Ovary (tissue), 9 donors: ENCODE results near the gene CFAP141. TPM values are rescaled to one million over a fixed set of nuclear protein-coding genes. Genes with fewer than 3 reads are reported as not detected.

Experiments used
- DNase-seq, 5 donors: peaks; one replicate each; pipeline ENCODE4 v3.0.0-alpha.2; 2019 to 2020
- H3K27ac ChIP-seq, 2 donors: fragments of 200-600 bp; one replicate each; pipeline versions ENCODE4 v1.5.1 to v1.8.0; 2019 to 2022
- H3K27me3 ChIP-seq: fragments of 200-600 bp; one replicate; pipeline ENCODE4 v1.8.0; 2022
- H3K36me3 ChIP-seq: fragments of 200-600 bp; sonication (generic); one replicate; pipeline ENCODE4 v1.5.1; 2019
- H3K4me1 ChIP-seq: one replicate; pipeline ENCODE4 v1.8.1; 2013; ENCODE audit warnings: mild to moderate bottlenecking, moderate library complexity; ENCODE audit not compliant: insufficient read depth
- H3K4me3 ChIP-seq: fragments of 200-600 bp; sonication (generic); one replicate; pipeline ENCODE4 v1.5.1; 2017
- H3K9me3 ChIP-seq, 2 donors: fragments of 200-600 bp in 1 of 2; sonication (generic) in 1 of 2; one replicate each; pipeline versions ENCODE4 v1.5.1 to v1.8.1; 2013 to 2019; ENCODE audit warnings: mild to moderate bottlenecking in 1 of 2, moderate library complexity in 1 of 2
- CTCF ChIP-seq, 3 donors: fragments of 450-650 bp in 2 of 3; fragments of 200-600 bp in 1 of 3; IDR thresholded peaks; one replicate each; pipeline versions ENCODE4 v1.5.1 to v1.8.0; 2016 to 2022; ENCODE audit warnings: antibody characterized with exemption in 3 of 3, mild to moderate bottlenecking in 1 of 3
- EP300 ChIP-seq: sonication (generic); formaldehyde crosslinking; IDR thresholded peaks from one replicate; pipeline ENCODE4 v1.6.1; 2017; ENCODE audit warnings: antibody characterized with exemption
- POLR2A ChIP-seq: fragments of 450-650 bp; IDR thresholded peaks from one replicate; pipeline ENCODE4 v1.6.1; 2017; ENCODE audit warnings: antibody characterized with exemption, mild to moderate bottlenecking, moderate library complexity
- WGBS, 3 donors: extraction: QIAGEN DNeasy Blood & Tissue Kit in 1 of 3; methylation state at CpG; one replicate each; pipeline versions ENCODE4 v1.1.5 to v1.1.7; 2013 to 2017; 5-methylcytosine and 5-hydroxymethylcytosine counted together
- intact Hi-C, 4 donors: fragments of 100-400 bp; cut with DNase I; formaldehyde crosslinking; loops; one replicate each; pipeline versions ENCODE4 v1.11.0 to v1.15.1; 2022 to 2023
- polyA plus RNA-seq, 2 donors: library from polyadenylated mRNA; stranded (reverse); fragments of 200-250 nt in 1 of 2; fragments of 350-450 nt in 1 of 2; fragmentation: Illumina TruSeq in 1 of 2; extraction: RNeasy Lipid Tissue Mini Kit (QIAGEN cat#74804) in 1 of 2; gene quantifications; one replicate each; pipeline ENCODE4 v1.2.3, GENCODE V29; 2013 to 2014
- total RNA-seq, 7 donors: library from RNA; depleted of rRNA in 2 of 7; stranded (reverse); fragments of >200 nt in 2 of 7; fragmentation: NEBNext Ultra II Directional in 3 of 7; extraction: Animal tissue kit (Norgen Biotek cat#: 25700) in 3 of 7; gene quantifications; one replicate each; pipeline versions ENCODE4 v1.1.0 to v1.2.4, GENCODE V29; 2016 to 2023
- donor health status: DM: no; HTN: no; CAD: no; lungs with moderate emphysema.
- donor health status: DM: no; HTN: no; CAD: no.
- donor health status: Bipolar disorder and iron deficiency.
- donor health status: DM: yes; HTN: yes; CAD: no.
- donor health status: DM: no; HTN: no; CAD: no.
- donor health status: DM: yes; HTN: yes; CAD: no.

CFAP141 gene
- total and polyA plus RNA-seq, 9 donors: 2.4 TPM; not detected in 8

- H3K27ac ChIP-seq: no peak overlapping the region
- no peaks in the 10 kb centered on the region for H3K9me3 ChIP-seq
- no peak overlapping the region for H3K4me3 ChIP-seq
- WGBS, 3 donors: 32 to 44% (median 44%) methylated on average over 2 of the region's 2 CpGs
- no peak for DNase-seq
- no peaks in the 10 kb centered on the region for H3K27me3 ChIP-seq
- intact Hi-C loops: no loop called here
- peaks cover 14% of the 10 kb centered on the region for H3K4me1 ChIP-seq
- no peak for TF ChIP-seq CTCF (IDR thresholded peaks at IDR 0.05)
- TF ChIP-seq POLR2A: no peak
- TF ChIP-seq EP300: no peak
- no peaks in the 10 kb centered on the region for H3K36me3 ChIP-seq
These were observed 28.1 kb downstream of the CFAP141 start for GRCh38 chr1:154178013-154178412.

GRCh38 chr1:154176337-154176736 lies 29.8 kb downstream of the CFAP141 start:
- no peak for DNase-seq
- intact Hi-C loops: no loop called here
- Histone ChIP-seq H3K27ac (no peak overlapping the region), H3K4me1 (peaks cover 13% of the 10 kb centered on the region), H3K9me3 (no peaks in the 10 kb centered on the region), H3K27me3 (no peaks in the 10 kb centered on the region), H3K4me3 (no peak overlapping the region), H3K36me3 (no peaks in the 10 kb centered on the region)
- WGBS, 3 donors: 34 to 41% (median 40%) methylated on average over 2 of the region's 2 CpGs
- TF ChIP-seq EP300: no peak
- no peak for TF ChIP-seq POLR2A
- TF ChIP-seq CTCF (IDR thresholded peaks at IDR 0.05): no peak

- WGBS, 3 donors: 90 to 92% (median 91%) methylated on average over 4 of the region's 4 CpGs
- H3K4me3 ChIP-seq: no peak overlapping the region
- H3K9me3 ChIP-seq: no peaks in the 10 kb centered on the region
- H3K4me1 ChIP-seq: peaks cover 8% of the 10 kb centered on the region
- H3K27ac ChIP-seq: no peak overlapping the region
- H3K27me3 ChIP-seq: no peaks in the 10 kb centered on the region
- no peak for TF ChIP-seq POLR2A
- TF ChIP-seq EP300: no peak
- no peak for TF ChIP-seq CTCF (IDR thresholded peaks at IDR 0.05)
- no peak for DNase-seq
- no peaks in the 10 kb centered on the region for H3K36me3 ChIP-seq
- intact Hi-C loops: no loop called here
These were observed 31.5 kb downstream of the CFAP141 start for GRCh38 chr1:154174654-154175053.

GRCh38 chr1:154171880-154172279 lies 34.3 kb downstream of the CFAP141 start:
- TF ChIP-seq POLR2A: no peak
- no peak for TF ChIP-seq CTCF (IDR thresholded peaks at IDR 0.05)
- no peak for TF ChIP-seq EP300
- intact Hi-C loops: no loop called here
- Histone ChIP-seq H3K36me3 (no peaks in the 10 kb centered on the region), H3K4me1 (no peaks in the 10 kb centered on the region), H3K9me3 (no peaks in the 10 kb centered on the region), H3K4me3 (no peak overlapping the region), H3K27me3 (no peaks in the 10 kb centered on the region), H3K27ac (no peak overlapping the region)
- 90 to 94% (median 90%) methylated on average over 5 of the region's 5 CpGs for WGBS, 3 donors
- DNase-seq: no peak

- DNase-seq: no peak
- H3K36me3 ChIP-seq: no peaks in the 10 kb centered on the region
- intact Hi-C loops: no loop called here
- no peaks in the 10 kb centered on the region for H3K27me3 ChIP-seq
- no peak overlapping the region for H3K4me3 ChIP-seq
- TF ChIP-seq CTCF (IDR thresholded peaks at IDR 0.05) (no peak), POLR2A (no peak), EP300 (no peak)
- no peaks in the 10 kb centered on the region for H3K4me1 ChIP-seq
- WGBS, 3 donors: 91 to 94% (median 92%) methylated on average over 4 of the region's 4 CpGs
- no peaks in the 10 kb centered on the region for H3K9me3 ChIP-seq
- H3K27ac ChIP-seq: no peak overlapping the region
These were observed 34.9 kb downstream of the CFAP141 start for GRCh38 chr1:154171223-154171583.
